Activated naive CD4-positive, alpha-beta T cell treated with anti-CD3 and anti-CD28 coated beads, Interleukin-2, amount 10 ng/mL, durations not matched to agents 7 days and 5 days (primary cell): ENCODE data around the gene CEACAM4.
"Not testable (repeated sequence)": the region's sequence is repeated elsewhere in the genome, so short reads cannot be mapped to it uniquely, and the experiment has no call there.

Experiments
- CTCF ChIA-PET: fragments of 350-600 bp; sonication (Branson Sonifier 250); formaldehyde crosslinking; loops from one replicate; lab custom pipeline; 2021; ENCODE audit warnings: antibody characterized with exemption; lab: Charles Lee
- DNase-seq: peaks from one replicate; pipeline ENCODE4 v3.0.0-alpha.2; 2020
- H3K27ac Mint-ChIP-seq: one replicate; pipeline ENCODE4 v1.8.0; 2021; ENCODE audit warnings: mild to moderate bottlenecking, moderate library complexity, mixed read lengths
- H3K27me3 Mint-ChIP-seq: one replicate; pipeline ENCODE4 v1.8.0; 2021; ENCODE audit warnings: mild to moderate bottlenecking, mixed read lengths
- H3K36me3 Mint-ChIP-seq: one replicate; pipeline ENCODE4 v1.8.0; 2021; ENCODE audit warnings: mixed read lengths
- H3K4me1 Mint-ChIP-seq: one replicate; pipeline ENCODE4 v1.8.0; 2021; ENCODE audit warnings: mixed read lengths
- H3K4me3 Mint-ChIP-seq: one replicate; pipeline ENCODE4 v1.8.0; 2021; ENCODE audit warnings: mild to moderate bottlenecking, moderate library complexity, mixed read lengths
- H3K9me3 Mint-ChIP-seq: one replicate; pipeline ENCODE4 v1.8.0; 2021; ENCODE audit warnings: mixed read lengths

The CEACAM4 gene

GRCh38 chr19:41626877-41627276 lies at the start of gene CEACAM4:
Gene CEACAM4 (minus strand): TSS chr19:41627074. CDS start chr19:41626963, 111 bp downstream.
- Mint-ChIP-seq H3K4me3 (no peak within 1 kb of the TSS), H3K9me3 (peaks cover 16% of the 10 kb centered on the region), H3K4me1 (no peaks in the 10 kb centered on the region), H3K27ac (no peak within 1 kb of the TSS), H3K27me3 (peaks cover 54% of the 10 kb centered on the region), H3K36me3 (no peaks in the 10 kb centered on the region)
- no peak for DNase-seq
- CTCF ChIA-PET, result no interaction called here

DNA sequence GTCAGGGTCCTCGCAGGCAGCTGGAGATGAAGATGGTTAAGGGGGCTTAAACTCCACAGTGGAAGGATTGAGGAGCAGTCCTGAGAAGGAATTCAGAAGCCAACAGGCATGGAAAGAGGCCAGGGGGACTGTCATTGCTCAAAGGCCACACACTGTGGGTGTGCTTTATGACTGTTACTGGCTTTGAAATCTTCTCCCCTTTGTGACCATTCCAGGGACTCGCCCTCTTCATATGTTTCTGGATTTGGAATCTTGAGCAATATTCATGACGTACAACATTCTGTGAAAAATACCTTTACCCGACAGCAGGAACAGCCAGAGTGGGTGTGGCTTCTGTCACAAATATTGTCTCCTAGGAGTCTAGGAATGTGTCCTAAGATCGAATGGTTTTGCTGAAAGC lies 44.6 kb upstream of the CEACAM4 start:
- CTCF ChIA-PET, result no interaction called here

GRCh38 chr19:41670755-41671154 lies 43.9 kb upstream of the CEACAM4 start:
- no peaks in the 10 kb centered on the region for H3K36me3 Mint-ChIP-seq
- no peak overlapping the region for H3K27ac Mint-ChIP-seq
- peaks cover 15% of the 10 kb centered on the region for H3K9me3 Mint-ChIP-seq
- no peak overlapping the region for H3K4me3 Mint-ChIP-seq
- CTCF ChIA-PET, result no interaction called here
- H3K27me3 Mint-ChIP-seq, result peaks cover 17% of the 10 kb centered on the region
- DNase-seq, result no peak
- no peaks in the 10 kb centered on the region for H3K4me1 Mint-ChIP-seq

More for the DNA sequence above, 44.6 kb upstream of the CEACAM4 start:
- Mint-ChIP-seq H3K27ac (no peak overlapping the region), H3K36me3 (no peaks in the 10 kb centered on the region), H3K4me3 (no peak overlapping the region), H3K9me3 (peaks cover 9% of the 10 kb centered on the region), H3K4me1 (no peaks in the 10 kb centered on the region), H3K27me3 (peaks cover 21% of the 10 kb centered on the region)
- no peak for DNase-seq

GRCh38 chr19:41668315-41668714 lies 41.4 kb upstream of the CEACAM4 start:
- Mint-ChIP-seq H3K36me3 (no peaks in the 10 kb centered on the region), H3K27ac (no peak overlapping the region), H3K9me3 (peaks cover 29% of the 10 kb centered on the region), H3K4me3 (no peak overlapping the region), H3K27me3 (peaks cover 17% of the 10 kb centered on the region), H3K4me1 (no peaks in the 10 kb centered on the region)
- CTCF ChIA-PET, result no interaction called here
- DNase-seq, result no peak

DNA sequence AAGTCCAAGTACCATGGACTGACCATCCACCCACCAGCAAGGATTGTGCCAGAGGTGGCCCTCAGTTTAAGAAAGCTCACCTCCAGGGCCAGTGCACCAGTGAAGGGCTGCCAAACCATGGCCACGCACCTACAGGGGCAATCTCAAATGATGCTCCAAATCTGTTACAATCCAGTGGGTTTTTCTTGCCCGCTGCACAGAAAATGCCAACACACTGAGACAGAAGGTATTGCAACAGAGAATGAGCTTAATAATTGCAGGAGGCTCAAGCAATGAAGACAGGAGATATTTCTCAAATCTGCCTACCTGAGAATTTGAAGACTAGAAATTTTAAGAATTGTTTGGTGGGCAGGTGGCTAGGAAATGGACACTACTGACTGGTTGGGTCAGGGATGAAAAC lies 39.2 kb upstream of the CEACAM4 start:
- Mint-ChIP-seq H3K36me3 (no peaks in the 10 kb centered on the region), H3K27ac (no peak overlapping the region), H3K4me1 (no peaks in the 10 kb centered on the region), H3K27me3 (peaks cover 9% of the 10 kb centered on the region), H3K4me3 (no peak overlapping the region), H3K9me3 (peaks cover 29% of the 10 kb centered on the region)
- CTCF ChIA-PET, result interaction anchor here (0.9 kb wide), 1 partner anchor 87 kb away, joined by 3 read pairs; no protein-coding TSS in a partner anchor
- no peak for DNase-seq

DNA sequence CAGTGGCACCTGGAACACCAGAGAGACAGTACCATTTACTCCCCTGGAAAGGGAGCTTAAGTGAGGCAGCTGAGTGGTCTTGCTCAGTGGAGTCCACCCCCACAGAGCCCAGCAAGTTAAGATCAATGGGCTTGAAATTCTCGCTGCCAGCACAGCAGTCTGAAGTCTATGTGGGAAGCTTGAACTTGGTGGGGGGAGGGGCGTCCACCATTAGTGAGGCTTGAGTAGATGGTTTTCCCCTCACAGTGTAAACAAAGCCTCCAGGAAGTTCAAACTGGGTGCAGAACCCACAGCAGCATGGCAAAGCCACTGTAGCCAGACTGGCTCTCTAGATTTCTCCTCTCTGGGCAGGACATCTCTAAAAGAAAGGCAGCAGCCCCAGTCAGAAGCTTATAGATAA lies 30.3 kb upstream of the CEACAM4 start:
- H3K27ac Mint-ChIP-seq, result no peak overlapping the region
- peaks cover 36% of the 10 kb centered on the region for H3K27me3 Mint-ChIP-seq
- DNase-seq, result no peak
- no peaks in the 10 kb centered on the region for H3K36me3 Mint-ChIP-seq
- H3K4me1 Mint-ChIP-seq, result peaks cover 3% of the 10 kb centered on the region
- no peak overlapping the region for H3K4me3 Mint-ChIP-seq
- CTCF ChIA-PET, result interaction anchor here (1.1 to 1.9 kb wide), 3 partner anchors 11 to 50 kb away, joined by 3 to 7 read pairs (median 5); no protein-coding TSS in a partner anchor
- H3K9me3 Mint-ChIP-seq, result peaks cover 2% of the 10 kb centered on the region

DNA sequence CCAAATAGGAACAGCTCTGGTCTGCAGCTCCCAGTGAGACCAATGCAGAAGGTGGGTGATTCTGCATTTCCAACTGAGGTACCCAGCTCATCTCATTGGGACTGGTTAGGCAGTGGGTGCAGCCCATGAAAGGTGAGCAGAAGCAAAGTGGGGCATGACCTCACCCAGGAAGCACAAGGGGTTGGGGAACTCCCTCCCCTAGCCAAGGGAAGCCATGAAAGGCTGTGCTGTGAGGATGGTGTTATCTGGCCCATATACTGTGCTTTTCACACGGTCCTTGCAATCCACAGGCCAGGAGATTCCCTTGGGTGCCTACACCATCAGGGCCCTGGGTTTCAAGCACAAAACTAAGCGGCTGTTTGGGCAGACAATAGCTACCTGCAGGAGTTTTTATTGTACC lies 29.9 kb upstream of the CEACAM4 start:
- H3K4me3 Mint-ChIP-seq, H3K27ac Mint-ChIP-seq, H3K36me3 Mint-ChIP-seq, DNase-seq, H3K9me3 Mint-ChIP-seq, H3K4me1 Mint-ChIP-seq: not testable (repeated sequence)
- CTCF ChIA-PET, result interaction anchor here (1.1 to 1.9 kb wide), 3 partner anchors 10 to 50 kb away, joined by 3 to 7 read pairs (median 5); no protein-coding TSS in a partner anchor
- H3K27me3 Mint-ChIP-seq, result peaks cover 39% of the 10 kb centered on the region

DNA sequence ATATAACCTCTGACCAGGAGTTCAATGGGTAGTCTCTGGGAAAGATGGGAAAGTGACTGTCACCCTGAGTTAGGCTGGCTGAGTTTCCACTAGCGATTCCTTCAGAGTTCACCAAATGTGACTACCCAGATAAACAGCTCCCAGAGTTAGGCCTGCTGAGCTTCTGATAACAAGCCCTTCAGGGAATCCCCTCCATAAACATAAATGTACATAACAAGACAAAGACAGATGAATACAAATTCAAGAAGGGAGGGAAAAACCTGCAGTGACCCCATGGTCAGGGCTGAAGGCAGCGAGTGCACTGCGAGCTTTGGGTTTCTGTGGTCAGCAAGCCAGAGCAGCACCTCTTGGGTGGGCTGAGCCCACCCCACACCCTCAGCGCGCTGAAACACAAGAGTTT lies 25.4 kb upstream of the CEACAM4 start:
- H3K36me3 Mint-ChIP-seq, result no peaks in the 10 kb centered on the region
- CTCF ChIA-PET, result interaction anchor here (1.4 to 3.0 kb wide), 2 partner anchors 11 to 39 kb away, joined by 3 to 21 read pairs; no protein-coding TSS in a partner anchor
- H3K4me1 Mint-ChIP-seq, result peaks cover 3% of the 10 kb centered on the region
- DNase-seq, result no peak
- no peak overlapping the region for H3K4me3 Mint-ChIP-seq
- peaks cover 50% of the 10 kb centered on the region for H3K27me3 Mint-ChIP-seq
- H3K27ac Mint-ChIP-seq, result no peak overlapping the region
- H3K9me3 Mint-ChIP-seq, result peaks cover 2% of the 10 kb centered on the region

GRCh38 chr19:41649827-41650226 lies 23.0 kb upstream of the CEACAM4 start:
- H3K27ac Mint-ChIP-seq, result no peak overlapping the region
- peaks cover 42% of the 10 kb centered on the region for H3K27me3 Mint-ChIP-seq
- H3K36me3 Mint-ChIP-seq, result no peaks in the 10 kb centered on the region
- CTCF ChIA-PET, result interaction anchor here (1.1 kb wide), 1 partner anchor 12 kb away, joined by 3 read pairs; no protein-coding TSS in a partner anchor
- DNase-seq, result no peak
- H3K4me1 Mint-ChIP-seq, result no peaks in the 10 kb centered on the region
- H3K4me3 Mint-ChIP-seq, result no peak overlapping the region
- H3K9me3 Mint-ChIP-seq, result peaks cover 2% of the 10 kb centered on the region

DNA sequence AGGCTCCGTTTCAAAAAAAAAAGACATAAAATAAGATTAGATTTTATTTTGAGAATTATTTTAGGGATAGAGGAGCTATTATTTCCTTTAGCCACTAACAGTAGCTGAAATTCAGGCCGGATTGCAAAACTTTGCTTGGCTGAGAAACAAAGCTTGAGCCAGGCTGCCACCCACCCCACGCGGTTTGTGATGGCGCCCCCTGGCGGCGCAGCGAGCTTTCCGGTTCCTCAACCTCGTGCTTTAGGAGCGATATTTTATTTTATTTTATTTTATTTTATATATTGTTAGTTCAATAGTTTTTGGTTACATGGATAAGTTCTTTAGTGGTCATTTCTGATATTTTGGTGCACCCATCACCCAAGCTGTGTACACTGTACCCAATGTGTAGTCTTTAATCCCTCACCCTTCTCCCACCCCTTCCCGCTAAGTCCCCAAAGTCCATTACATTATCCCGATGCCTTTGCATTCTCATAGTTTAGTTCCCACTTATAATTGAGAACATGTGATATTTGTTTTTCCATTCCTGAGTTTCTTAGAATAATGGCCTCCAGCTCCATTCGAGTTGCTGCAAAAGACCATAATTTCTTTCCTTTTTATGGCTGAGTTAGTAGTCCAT lies 19.8 kb upstream of the CEACAM4 start:
- CTCF ChIA-PET, result interaction anchor here (0.6 to 2.0 kb wide), 16 partner anchors 8 to 1094 kb away, joined by 3 to 14 read pairs (median 4); no protein-coding TSS in a partner anchor
- DNase-seq, result peak; percentile 60
- Mint-ChIP-seq H3K4me1 (no peaks in the 10 kb centered on the region), H3K27me3 (peaks cover 37% of the 10 kb centered on the region), H3K9me3 (no peaks in the 10 kb centered on the region), H3K27ac (no peak overlapping the region), H3K4me3 (no peak overlapping the region), H3K36me3 (no peaks in the 10 kb centered on the region)

- Mint-ChIP-seq H3K36me3 (no peaks in the 10 kb centered on the region), H3K9me3 (no peaks in the 10 kb centered on the region), H3K27ac (no peak overlapping the region), H3K4me3 (no peak overlapping the region), H3K4me1 (peaks cover 4% of the 10 kb centered on the region), H3K27me3 (peaks cover 22% of the 10 kb centered on the region)
- DNase-seq, result peak; percentile 79
- CTCF ChIA-PET, result interaction anchor here (0.6 to 4.0 kb wide), 23 partner anchors 10 to 708 kb away, joined by 3 to 29 read pairs (median 4); no protein-coding TSS in a partner anchor
These were observed 15.1 kb upstream of the CEACAM4 start for GRCh38 chr19:41641879-41642485.

DNA sequence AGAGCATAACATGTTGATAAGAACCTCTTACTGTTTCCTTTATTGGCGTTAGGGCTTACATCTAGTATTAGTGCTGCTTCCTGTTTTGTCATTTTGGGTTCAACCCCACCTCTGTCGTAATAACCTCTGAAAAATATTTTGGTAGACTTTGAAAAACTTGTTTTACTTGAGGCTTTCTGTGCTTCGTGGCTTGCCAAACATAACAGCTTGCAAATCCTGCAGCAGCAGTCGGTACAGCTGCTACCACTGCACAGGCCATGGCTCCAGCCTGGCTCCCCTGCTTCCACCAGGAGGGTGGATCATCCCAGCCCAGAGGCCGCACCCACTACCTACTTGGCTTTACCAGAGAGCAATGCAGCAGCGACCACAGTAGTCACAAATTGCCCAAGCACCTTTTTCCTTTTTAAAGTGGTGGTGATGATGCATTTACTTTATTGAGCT lies 11.8 kb upstream of the CEACAM4 start:
- Mint-ChIP-seq H3K27me3 (peaks cover 27% of the 10 kb centered on the region), H3K27ac (no peak overlapping the region), H3K9me3 (no peaks in the 10 kb centered on the region), H3K36me3 (no peaks in the 10 kb centered on the region), H3K4me1 (peaks cover 4% of the 10 kb centered on the region), H3K4me3 (no peak overlapping the region)
- CTCF ChIA-PET, result interaction anchor here (0.6 to 2.2 kb wide), 2 partner anchors 8 to 10 kb away, joined by 3 to 14 read pairs; no protein-coding TSS in a partner anchor
- no peak for DNase-seq

DNA sequence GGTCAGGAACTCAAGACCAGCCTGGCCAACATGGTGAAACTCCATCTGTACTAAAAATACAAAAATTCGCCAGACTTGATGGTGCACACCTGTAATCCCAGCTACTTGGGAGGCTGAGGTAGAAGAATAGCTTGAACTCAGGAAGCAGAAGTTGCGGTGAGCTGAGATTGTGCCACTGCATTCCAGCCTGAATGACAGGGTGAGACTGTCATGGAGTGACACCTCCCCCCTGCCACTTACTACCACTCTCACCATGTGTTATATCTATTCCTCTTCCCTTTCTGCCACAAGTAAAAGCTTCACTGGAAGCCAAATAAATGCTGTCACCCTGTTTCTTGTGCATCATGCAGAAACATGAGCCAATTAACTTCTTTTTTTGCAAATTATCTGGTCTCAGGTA lies 10.6 kb upstream of the CEACAM4 start:
- no peaks in the 10 kb centered on the region for H3K36me3 Mint-ChIP-seq
- DNase-seq, result no peak
- peaks cover 24% of the 10 kb centered on the region for H3K27me3 Mint-ChIP-seq
- H3K4me3 Mint-ChIP-seq, result no peak overlapping the region
- no peak overlapping the region for H3K27ac Mint-ChIP-seq
- H3K4me1 Mint-ChIP-seq, result peaks cover 4% of the 10 kb centered on the region
- CTCF ChIA-PET, result interaction anchor here (2.2 kb wide), 1 partner anchor 10 kb away, joined by 14 read pairs; no protein-coding TSS in a partner anchor
- no peaks in the 10 kb centered on the region for H3K9me3 Mint-ChIP-seq

- no peak for DNase-seq
- no peaks in the 10 kb centered on the region for H3K36me3 Mint-ChIP-seq
- H3K9me3 Mint-ChIP-seq, result peaks cover 16% of the 10 kb centered on the region
- no peak overlapping the region for H3K4me3 Mint-ChIP-seq
- no peak overlapping the region for H3K27ac Mint-ChIP-seq
- no peaks in the 10 kb centered on the region for H3K4me1 Mint-ChIP-seq
- peaks cover 46% of the 10 kb centered on the region for H3K27me3 Mint-ChIP-seq
- CTCF ChIA-PET, result no interaction called here
These were observed 1.2 kb upstream of the CEACAM4 start for GRCh38 chr19:41627966-41628675.
